Medulla oblongata (tissue), 1 donor: ENCODE measurements around the gene LDLRAD3.

ENCODE experiments used
- DNase-seq: peaks from one replicate; pipeline ENCODE4 v3.0.0-alpha.2; 2015; ENCODE audit errors: extremely low spot score

Gene LDLRAD3

DNA sequence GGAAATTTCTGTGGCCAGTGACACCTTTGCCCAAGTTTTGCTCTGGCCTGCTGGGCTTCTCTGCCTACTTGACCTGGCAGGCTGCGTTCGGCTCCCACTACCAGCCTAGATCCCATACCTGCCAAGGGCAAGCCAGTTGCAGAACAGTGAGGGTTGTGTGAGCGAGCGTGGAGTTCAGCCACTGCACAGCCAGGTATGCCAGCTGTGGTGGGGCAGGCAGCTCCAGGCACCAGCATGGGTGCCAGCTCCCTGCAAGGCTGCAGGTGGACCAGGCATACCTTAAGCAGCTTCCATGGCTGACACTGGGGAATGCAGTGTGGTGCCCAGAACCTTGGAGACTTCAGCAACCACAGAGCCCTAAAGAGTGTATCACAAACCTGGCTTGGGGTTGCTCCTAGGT, 133.5 kb downstream of the LDLRAD3 start:
- no peak for DNase-seq

DNA sequence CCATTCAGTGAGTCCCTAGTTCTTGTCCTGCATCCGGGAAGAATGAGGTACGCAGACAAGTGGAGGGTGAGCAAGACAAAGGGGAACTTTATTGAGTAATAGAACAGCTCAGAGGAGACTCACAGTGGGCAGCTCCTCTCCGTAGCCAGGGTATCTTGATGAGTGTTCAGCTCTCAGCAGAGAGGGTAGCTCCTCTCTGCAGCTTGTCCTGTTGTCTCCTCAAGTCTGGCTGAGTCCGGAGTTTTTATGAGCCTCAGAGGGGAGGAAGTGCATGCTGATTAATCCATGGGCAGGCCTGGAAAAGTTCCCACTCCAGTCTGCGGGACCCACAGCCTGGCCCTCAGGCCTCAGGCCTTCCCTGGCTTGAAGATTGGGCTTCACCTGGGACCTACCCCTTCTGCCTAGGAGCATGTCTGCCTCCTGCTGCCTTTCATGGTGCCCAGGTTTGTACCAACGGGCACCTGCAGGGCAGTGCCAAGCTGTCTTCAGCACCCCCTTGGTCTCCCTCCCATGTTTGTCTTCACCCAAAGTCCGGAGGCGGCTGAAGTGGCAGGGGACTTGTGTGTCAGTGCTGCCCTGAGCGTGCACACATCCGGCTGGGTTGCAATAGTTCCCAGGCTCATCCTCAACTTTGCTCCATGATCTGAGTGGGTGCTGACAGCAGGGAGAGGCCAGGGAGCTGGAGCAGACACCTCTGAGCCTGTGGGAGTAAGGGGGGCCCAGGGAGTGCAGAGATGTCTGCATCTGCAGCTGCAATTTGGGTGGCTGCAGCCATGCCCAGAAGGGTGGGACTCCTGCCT, 134.2 kb downstream of the LDLRAD3 start:
- DNase-seq: no peak

DNA sequence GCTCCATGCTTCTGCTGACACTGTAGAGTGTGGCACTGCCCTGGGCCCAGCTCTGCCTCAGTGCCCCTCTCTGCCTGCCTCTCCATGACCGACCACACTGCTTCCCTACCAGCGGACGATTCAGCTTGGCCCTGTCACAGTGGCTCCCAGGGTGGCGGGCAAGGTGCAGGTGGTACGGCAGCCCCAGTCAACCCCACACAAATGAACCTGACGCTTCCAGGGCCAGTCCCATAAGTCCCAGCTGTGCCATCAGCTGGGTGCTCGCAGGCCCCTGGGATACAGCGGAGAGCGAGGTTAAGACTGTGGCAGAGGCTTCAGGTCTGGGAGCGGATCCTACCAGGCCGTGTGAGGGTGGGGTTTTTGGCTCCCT, 134.8 kb downstream of the LDLRAD3 start:
- DNase-seq: no peak

DNA sequence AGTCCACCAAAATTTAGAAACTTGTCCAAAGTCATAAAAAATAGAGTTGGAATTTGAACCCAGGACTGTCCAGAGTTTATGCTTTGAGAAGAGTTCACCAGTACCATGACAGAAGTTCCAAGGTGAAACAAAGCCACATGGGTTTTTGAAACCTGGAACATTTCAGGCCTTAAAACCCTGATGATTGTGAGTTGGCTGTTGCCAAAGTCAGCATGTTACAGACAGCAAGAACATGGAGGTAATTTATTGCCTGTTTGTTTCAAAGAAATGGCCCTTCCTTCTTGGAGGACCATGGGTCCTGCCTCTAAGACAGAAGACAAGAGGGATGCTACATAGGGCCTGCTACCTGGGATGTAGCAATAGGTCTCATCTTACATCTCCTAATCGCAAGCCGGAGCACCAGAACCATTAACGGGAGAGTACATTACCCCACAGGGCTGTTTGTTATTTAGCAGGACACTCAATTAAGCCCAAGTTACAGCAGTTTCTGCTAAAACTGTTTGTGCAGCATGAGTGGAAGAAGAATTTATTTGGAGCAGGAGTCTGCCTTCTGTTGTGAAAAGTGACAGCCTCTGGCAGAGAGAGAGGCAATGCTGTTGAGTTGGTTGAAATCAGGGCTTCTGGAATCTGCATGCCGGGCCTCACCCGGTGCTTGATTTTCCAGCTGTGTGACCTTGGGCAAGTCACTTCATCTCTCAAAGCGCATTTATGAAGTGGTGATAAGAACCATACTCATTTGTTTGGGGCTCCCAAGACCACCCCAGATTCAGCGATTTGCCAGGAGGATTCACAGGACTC, 136.2 kb downstream of the LDLRAD3 start:
- no peak for DNase-seq

DNA sequence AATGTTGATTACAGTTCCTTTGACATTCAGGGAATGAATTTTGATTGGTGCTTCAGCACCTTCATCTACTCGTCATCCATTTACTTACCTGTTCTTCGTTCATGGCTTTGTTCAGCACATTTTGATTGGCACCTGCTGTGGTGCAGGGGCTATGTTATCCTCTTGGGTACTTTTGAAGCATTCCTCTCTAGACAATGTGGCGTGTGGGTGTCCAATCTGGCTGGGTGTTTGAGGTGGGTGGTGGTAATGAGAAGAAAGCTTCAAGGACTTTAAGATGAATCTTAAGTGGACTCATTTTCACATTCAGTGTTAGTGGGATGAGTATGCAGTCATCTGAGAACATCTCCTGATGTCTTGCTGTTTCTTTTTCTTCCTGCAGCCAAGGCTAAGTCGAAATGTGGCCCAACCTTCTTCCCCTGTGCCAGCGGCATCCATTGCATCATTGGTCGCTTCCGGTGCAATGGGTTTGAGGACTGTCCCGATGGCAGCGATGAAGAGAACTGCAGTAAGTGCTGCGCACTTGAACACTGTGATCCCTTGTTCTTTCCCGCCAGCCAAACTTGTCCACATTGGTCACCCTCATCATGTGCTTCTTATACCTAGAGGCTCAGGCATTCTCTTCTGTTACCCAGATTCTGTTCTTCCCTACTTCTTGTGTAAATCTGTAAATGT, 137.5 kb downstream of the LDLRAD3 start:
- DNase-seq: no peak

DNA sequence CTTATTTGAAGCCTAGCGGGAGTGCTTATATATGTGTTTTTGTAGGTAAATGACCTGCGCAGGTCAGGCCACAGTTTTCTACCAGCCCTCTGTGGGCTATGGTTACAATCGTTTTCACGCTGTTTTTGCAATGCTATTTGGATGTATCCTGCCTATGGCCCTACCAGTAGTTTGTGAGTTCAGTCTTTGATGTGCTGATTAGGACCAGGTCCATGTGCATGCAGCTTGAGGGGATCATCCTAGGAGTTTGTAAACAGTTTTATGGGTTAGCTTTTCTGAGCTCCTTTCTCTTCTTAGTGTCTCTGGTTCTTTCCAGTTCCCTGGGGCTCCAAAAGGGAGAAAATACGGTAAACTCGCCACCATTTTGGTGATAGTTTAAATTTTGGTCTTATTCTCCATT, 142.5 kb downstream of the LDLRAD3 start:
- no peak for DNase-seq

DNA sequence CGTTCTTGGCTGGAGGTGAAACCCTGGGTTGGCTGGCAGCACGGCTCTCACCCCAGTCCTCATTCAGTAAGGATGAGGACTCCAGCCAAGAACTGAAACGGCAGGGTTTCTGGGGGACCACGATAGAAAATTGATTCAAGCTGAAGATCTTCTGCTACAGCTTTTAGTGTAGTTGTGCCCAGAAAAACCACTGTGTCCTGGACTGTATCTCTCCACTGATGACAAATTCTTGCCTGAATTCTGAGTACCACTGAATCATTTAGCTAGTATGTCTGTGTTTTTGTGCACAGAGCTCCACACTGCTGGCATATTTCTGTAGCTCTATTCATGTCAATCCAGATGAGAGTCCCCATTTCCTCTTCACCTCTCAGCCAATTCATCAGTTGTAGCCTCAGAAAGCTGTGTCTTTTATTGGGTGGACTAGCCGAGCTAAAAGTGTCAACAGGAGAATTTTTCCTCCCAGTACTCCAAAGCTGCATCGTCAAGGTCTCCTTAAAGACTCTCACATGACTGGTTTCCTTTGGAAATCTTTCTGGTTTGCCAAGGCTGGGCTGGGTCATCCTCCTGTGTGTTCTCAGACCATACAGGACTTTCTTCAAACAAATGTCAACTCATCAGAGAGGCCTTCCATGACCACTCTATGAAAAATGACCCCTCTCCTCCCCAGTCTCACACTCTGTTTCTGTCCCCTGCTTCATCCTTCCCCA, 144.6 kb downstream of the LDLRAD3 start:
- peak; percentile 61 for DNase-seq

DNA sequence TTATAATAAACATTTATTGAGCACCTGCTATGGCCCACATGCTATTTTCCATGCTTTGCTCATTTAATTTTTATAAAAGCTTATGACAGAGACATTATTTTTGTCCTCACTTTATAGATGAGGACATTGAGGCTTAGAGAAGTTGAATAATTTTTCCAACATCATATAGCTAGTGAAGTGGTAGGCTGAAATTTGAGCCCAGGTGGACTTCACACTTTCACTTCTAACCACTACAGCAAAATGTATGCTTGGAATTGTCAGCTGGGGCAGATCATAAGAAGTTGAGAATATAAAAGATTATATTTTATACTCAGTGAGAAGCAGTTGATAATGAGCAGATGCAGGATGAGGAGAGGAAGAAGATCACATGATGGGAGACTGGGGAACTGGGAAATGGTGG, 146.1 kb downstream of the LDLRAD3 start:
- no peak for DNase-seq

DNA sequence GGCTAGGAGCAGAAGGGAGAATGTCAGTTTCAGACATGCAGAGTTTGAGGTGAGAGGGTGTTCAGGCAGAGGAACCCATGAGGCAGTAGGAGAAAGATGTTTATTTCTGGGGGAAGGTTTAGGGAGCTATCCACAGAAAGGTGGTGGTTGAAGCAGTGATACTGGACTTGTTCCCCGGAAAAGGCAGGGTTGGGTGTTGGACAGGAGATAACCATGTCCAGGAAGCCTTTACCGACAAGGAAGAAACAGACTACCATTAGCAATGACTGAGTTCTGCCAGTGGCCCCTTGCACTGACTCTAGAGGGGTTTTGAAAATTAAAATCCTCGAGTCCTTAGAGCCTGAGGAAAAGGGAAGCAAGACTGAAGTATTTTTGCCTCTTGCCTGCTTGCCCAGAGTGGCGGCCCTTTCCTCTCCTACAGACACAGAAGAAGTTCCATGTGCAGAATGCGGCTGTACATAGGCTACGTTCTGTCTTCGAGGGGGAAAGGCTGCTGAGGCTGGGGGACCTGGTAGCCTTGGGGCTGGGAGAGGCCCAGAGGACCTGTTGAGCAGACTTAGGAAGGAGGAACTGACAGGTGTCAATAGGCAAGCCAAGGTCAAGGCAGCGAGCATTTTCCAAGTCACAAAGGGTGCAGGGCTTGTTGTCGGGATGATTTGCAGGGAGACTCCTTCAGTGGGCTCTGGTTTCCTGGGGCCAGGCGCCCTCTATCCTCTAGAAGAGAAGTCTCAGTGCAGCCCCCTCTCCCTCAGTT, 146.7 kb downstream of the LDLRAD3 start:
- DNase-seq: no peak

DNA sequence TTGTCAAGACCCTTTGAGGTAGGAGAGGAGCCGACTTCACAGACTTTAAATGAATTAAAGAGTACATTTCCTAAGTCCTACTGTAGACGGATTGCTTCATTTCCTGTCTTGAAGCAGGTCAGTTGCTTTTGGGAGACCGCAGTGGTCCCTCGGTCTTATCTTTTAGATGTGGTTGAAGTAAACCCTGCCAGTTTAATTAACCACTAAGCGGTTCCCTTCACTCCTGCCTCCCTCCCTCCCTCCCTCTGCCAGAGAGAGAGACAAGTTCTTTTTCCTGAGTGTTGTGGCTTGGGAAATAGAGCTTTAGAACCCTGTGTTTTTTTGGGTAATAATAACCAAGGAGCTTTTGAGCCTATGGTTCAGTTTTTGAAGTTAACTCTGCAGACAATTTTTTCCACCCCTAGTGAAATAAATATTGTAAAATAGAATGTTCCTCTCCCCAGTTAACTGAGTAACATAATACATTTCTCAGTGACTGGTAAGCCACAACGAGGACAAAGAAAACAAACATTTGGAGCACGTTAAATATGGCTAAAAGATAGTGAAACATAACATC, 147.5 kb downstream of the LDLRAD3 start:
- DNase-seq: no peak

DNA sequence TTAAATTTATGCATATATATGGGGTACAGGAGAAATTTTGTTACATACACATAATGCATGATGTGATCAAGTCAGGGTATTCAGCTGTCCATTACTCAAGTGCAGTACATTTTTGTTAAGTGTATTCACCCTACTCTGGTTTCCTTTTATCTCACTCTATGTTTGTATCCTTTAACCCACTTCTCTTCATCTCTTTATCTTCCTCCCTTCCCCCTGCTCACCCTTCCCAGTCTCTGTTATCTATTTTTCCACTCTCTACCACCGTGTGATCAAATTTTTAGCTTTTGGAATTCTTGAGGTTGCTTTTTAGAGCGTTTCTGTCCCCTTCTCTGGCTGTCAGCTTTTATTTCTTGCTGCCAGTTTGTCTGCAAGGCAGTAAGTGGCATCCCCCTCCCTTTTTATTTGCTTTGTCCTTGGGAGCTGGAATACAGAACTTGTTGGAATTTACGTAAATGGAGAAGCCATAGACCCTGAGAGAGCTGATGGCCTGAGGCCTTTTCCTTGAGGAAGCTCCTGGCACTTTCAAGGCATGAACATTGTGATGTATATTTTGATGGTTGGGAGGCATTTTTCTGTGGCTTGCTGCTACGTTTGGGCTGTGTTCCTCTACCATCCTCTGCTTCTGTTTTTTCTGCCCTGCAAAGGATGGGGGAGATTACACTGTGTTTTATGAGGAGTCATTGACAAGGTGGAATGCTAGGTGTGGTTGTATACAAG, 148.6 kb downstream of the LDLRAD3 start:
- DNase-seq: no peak

DNA sequence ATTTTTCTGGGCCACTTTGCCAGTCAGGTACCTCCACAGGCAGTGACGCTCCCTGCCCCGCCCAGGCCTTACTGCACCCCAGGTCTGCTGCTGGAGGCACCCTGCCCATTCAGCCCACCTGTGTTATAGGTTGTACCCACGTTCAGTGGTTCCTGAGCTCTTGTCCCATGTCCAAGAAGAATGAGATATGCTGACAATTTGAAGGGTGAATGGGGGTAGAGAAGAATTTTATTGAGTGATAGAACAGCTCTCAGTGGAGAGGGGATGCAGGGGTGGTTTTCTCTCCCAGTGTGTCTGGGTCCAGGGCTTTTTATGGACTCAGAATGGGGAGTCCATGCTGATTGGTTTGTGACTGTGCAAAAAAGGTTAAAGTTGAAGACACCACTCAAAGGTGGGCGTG, 149.7 kb downstream of the LDLRAD3 start:
- no peak for DNase-seq

DNA sequence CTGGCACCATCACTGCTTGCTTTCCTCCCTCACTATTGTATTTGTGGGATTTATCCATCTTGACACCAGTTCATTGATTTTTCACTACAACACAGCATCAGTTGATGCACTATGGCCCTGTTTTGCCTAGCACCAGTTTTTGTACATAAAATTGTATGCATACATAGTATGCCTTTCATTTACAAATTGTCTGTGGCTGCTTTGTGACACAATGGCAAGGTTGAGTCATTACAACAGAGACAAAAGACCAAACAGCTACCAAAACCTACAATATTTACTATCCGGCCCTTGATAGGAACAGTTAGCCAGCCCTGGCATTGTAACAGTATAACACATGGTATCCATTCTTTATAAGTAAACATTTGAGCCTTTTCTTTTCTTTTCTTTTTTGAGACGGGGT, 150.3 kb downstream of the LDLRAD3 start:
- no peak for DNase-seq

DNA sequence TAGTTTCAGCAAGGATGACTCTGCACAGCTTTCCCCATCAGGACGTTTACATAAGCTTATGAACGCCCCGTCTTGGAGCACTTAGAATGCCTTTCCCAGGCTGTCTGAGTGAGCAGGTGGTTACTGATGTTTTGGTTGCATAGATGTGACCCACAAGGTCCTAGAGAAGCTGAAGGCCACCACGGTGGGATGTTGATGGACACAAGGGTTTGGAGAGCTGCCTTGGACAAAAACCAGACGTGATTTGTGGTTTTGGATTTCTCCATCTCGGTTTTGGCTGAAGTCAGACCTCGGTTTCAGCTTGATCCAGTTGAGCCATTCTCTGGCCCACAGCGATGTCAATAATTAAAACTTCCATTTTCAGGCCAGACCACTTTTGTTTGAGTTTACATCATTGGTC, 151.9 kb downstream of the LDLRAD3 start:
- DNase-seq: no peak

DNA sequence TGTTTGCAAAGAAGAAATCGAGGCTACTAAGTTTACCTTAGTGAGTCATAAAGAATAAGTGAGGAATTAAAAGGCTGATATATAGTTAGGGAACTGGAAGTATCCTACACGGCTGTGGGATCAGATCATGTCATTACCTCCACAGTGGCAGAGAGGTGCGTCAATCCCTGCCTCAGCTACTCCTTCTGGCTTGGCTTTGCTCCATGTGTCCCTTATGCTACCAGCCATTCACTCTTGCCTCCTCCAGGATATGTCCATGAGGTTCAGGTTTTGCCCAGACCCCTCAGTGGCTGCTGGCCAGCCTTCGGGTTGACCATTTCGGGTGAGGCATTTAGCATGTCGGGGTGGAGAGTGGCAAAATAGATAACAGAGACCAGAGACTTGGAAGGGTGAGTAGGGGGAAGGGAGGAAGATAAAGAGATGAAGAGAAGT, 153.4 kb downstream of the LDLRAD3 start:
- DNase-seq: no peak

DNA sequence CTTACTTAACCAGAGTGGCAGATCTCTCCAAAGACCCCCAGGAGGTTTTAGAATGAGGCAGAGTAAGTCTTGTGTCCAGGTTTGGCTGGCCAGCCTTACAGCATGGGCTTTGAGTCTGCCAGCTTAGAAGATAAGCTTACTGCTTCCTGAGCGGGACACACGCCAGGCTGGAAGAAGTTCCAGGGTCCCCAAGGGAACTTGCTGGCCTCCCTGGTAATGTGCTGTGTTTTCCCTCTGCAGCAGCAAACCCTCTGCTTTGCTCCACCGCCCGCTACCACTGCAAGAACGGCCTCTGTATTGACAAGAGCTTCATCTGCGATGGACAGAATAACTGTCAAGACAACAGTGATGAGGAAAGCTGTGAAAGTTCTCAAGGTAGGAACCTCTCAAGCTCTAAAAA, 154.2 kb downstream of the LDLRAD3 start:
- DNase-seq: no peak

DNA sequence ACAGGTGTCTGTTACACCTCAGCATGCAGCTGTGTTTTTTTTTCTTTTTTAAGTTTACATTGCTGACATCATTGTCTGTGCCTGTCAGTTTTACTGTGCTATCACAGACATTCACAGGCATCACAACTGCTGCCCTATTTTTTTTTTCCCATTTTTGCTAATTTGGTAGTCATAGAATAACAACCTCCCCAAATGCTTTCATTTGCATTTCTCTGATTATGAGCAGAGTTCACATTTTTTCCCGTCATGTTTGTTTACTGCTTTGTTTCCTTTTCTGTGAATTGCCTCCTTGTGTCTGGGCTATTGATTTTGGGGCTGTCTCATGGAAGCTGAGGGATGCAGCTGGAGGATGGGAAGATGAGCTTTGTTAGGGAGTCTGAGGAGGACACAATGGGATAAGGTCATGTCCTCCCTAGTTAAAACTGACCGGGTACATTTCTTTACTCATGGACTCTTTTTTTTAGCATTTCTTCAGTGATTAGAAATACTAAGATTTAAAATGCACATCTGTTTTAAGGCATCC, 155.1 kb downstream of the LDLRAD3 start:
- DNase-seq: peak; percentile 52

DNA sequence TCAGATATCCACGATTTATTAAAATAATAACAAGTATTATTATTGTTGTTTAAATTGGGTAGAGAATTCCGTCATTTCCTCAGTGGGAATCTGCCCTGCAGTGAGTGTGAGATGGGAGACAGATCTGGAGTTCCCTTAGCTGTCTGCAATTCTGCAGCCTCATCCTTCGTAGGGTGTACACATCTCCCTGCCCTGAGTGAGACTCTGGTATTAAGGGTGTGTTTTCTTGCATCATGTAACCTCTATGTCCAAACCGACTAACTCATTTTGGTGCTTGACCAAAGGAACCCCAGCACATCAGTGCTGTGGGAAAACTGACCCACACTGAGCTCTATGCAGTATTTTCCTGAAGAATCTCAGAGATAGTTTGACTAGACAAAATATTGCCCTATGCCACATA, 157.6 kb downstream of the LDLRAD3 start:
- DNase-seq: no peak

DNA sequence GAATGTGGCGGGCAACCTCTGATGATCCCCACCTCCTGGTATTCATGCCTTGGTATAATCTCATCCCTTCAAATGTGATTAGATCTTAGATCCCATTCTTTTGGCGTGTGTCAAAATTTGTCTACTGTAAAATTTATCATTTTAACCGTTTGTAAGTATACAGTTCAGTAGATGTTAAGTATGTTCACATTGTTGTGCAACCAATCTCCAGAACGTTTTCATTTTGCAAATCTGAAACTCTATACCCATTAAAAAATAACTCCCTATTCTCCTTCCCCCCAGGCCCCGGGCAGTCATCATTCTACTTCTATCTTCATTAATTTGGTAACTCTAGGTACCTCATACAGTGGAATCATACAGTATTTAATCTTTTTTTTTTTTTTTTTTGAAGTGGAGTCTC, 159.0 kb downstream of the LDLRAD3 start:
- no peak for DNase-seq

DNA sequence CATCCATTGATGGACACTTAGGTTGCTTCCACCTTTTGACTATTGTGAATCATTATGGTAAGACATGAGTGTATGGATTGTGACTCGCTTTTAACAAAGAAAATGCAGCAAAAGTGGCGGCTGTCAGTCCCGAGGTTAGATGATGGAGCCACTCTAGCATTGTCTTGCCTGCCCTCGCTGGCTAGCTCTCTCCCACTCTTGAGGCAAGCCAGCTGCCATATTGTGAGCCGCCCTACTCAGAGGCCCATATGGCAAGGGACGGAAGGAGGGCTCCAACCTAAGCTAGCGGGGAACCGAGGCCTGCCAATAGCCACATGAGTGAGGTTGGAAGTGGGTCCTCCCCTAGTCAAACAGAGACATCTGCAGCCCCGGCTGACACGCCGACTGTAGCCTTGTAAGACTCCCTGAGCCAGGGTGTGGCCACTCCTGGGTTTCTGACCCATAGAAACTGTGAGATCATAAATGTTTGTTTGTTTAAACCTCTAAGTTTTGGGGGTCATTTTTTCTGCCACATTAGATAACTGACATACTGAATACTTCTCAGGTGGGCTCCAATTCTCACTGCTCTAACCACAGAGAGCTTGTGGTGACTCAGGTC, 160.2 kb downstream of the LDLRAD3 start:
- DNase-seq: no peak
